Measurements from ENCODE around the gene LDLR. TPM values are rescaled to one million over a fixed set of nuclear protein-coding genes. Genes with fewer than 3 reads are reported as not detected.
"Not testable (repeated sequence)": the region's sequence is repeated elsewhere in the genome, so short reads cannot be mapped to it uniquely, and the experiment has no call there.

The LDLR gene
- total RNA-seq, 1 donor from 2014 or later: 242 TPM

- no peak for DNase-seq
- Histone ChIP-seq H3K4me1 (peaks cover 21% of the 10 kb centered on the region), H3K27me3 (no peaks in the 10 kb centered on the region)
Measured at GRCh38 chr19:11151181-11151580, 61.9 kb downstream of the LDLR start.

GRCh38 chr19:11152318-11153062 is 63.2 kb downstream of the LDLR start:
- Histone ChIP-seq H3K4me3 (no peak overlapping the region), H3K27me3 (no peaks in the 10 kb centered on the region), H3K4me1 (peaks cover 27% of the 10 kb centered on the region), H3K36me3 (no peaks in the 10 kb centered on the region), H3K27ac (peak overlapping the region; percentile 43), H3K9me3 (no peaks in the 10 kb centered on the region)
- DNase-seq (no peak), ATAC-seq (peak; percentile 39)
- TF ChIP-seq CTCF (IDR thresholded peaks at IDR 0.05): no peak
- intact Hi-C loops (cut with DNase I): no loop called here

More at GRCh38 chr19:11151181-11151580, 61.9 kb downstream of the LDLR start:
- intact Hi-C loops (cut with DNase I): no loop called here
- H3K9me3 ChIP-seq: no peaks in the 10 kb centered on the region
- H3K27ac ChIP-seq: peak overlapping the region; percentile 43
- no peaks in the 10 kb centered on the region for H3K36me3 ChIP-seq
- ATAC-seq: no peak
- no peak overlapping the region for H3K4me3 ChIP-seq
- TF ChIP-seq CTCF (IDR thresholded peaks at IDR 0.05): no peak

- no peak for TF ChIP-seq CTCF (IDR thresholded peaks at IDR 0.05)
- intact Hi-C loops (cut with DNase I): no loop called here
- H3K9me3 ChIP-seq: no peaks in the 10 kb centered on the region
- no peak for ATAC-seq
- no peak for DNase-seq
- H3K27ac ChIP-seq: no peak overlapping the region
- peaks cover 48% of the 10 kb centered on the region for H3K4me1 ChIP-seq
- no peaks in the 10 kb centered on the region for H3K27me3 ChIP-seq
- H3K4me3 ChIP-seq: no peak overlapping the region
- H3K36me3 ChIP-seq: no peaks in the 10 kb centered on the region
Measured at GRCh38 chr19:11154683-11155047, 65.4 kb downstream of the LDLR start.

- Histone ChIP-seq H3K36me3 (no peaks in the 10 kb centered on the region), H3K27me3 (no peaks in the 10 kb centered on the region), H3K9me3 (no peaks in the 10 kb centered on the region), H3K27ac (peak within 1 kb of the TSS; percentile 69), H3K4me3 (peak within 1 kb of the TSS; percentile 60), H3K4me1 (peaks cover 57% of the 10 kb centered on the region)
- TF ChIP-seq CTCF (IDR thresholded peaks at IDR 0.05): no peak
- peak; percentile 96 for DNase-seq
- peak; percentile 97 for ATAC-seq
- intact Hi-C loops (cut with DNase I): no loop called here
Measured at GRCh38 chr19:11155373-11156120, 66.3 kb downstream of the LDLR start, which contains the start of gene SPC24. Gene SPC24 (minus strand): TSS chr19:11155782. CDS start chr19:11155776, 6 bp downstream.

- Histone ChIP-seq H3K27me3 (no peaks in the 10 kb centered on the region), H3K4me1 (peaks cover 53% of the 10 kb centered on the region), H3K9me3 (no peaks in the 10 kb centered on the region), H3K27ac (peak overlapping the region; percentile 42), H3K36me3 (no peaks in the 10 kb centered on the region), H3K4me3 (no peak overlapping the region)
- TF ChIP-seq CTCF (IDR thresholded peaks at IDR 0.05): peak; percentile 4
- intact Hi-C loops (cut with DNase I): no loop called here
- DNase-seq (no peak), ATAC-seq (no peak)
Measured at GRCh38 chr19:11159598-11160439, 70.6 kb downstream of the LDLR start.

- intact Hi-C loops (cut with DNase I): not testable (repeated sequence)
Measured at GRCh38 chr19:11160440-11160768, 71.1 kb downstream of the LDLR start.

More at GRCh38 chr19:11160440-11160768, 71.1 kb downstream of the LDLR start:
- not testable (repeated sequence) for DNase-seq, H3K27me3 ChIP-seq, H3K9me3 ChIP-seq, H3K27ac ChIP-seq, H3K4me3 ChIP-seq, H3K36me3 ChIP-seq, ATAC-seq
- peaks cover 52% of the 10 kb centered on the region for H3K4me1 ChIP-seq
